Stimulated activated CD8-positive, alpha-beta memory T cell treated with anti-CD3 and anti-CD28 coated beads, Interleukin-2, amount 100 ng/mL, for 48 hours (primary cell): Measurements from ENCODE around the gene WRAP53.

Experiments
- DNase-seq, 2 donors: peaks; one replicate each; pipeline ENCODE4 v3.0.0-alpha.2; 2020; ENCODE audit warnings: low read depth in 2 of 2

WRAP53 gene

GRCh38 chr17:7709031-7709430 lies 20.8 kb downstream of the WRAP53 start:
- no peak for DNase-seq

- DNase-seq: no peak
These were observed 22.0 kb downstream of the WRAP53 start for GRCh38 chr17:7710301-7710700.

- no peak for DNase-seq
These were observed 22.9 kb downstream of the WRAP53 start for GRCh38 chr17:7711051-7711755.

- DNase-seq: no peak
These were observed 24.0 kb downstream of the WRAP53 start for GRCh38 chr17:7712111-7712771.

- no peak for DNase-seq
These were observed 25.5 kb downstream of the WRAP53 start for GRCh38 chr17:7713782-7714181.

GRCh38 chr17:7714721-7715594 lies 26.7 kb downstream of the WRAP53 start:
- DNase-seq: no peak

- no peak for DNase-seq
These were observed 27.9 kb downstream of the WRAP53 start for GRCh38 chr17:7715936-7716886.

- peak; percentile 56 to 62 for DNase-seq
These were observed 28.9 kb downstream of the WRAP53 start, which contains the start of gene DNAH2 for GRCh38 chr17:7716901-7717755. TSS of gene DNAH2 (plus strand) at chr17:7717744. CDS start at chr17:7719735, 1,991 bp downstream.

- no peak for DNase-seq
These were observed 29.6 kb downstream of the WRAP53 start for GRCh38 chr17:7717756-7718350.

- DNase-seq: no peak
These were observed 31.4 kb downstream of the WRAP53 start for GRCh38 chr17:7719661-7720060.

- no peak for DNase-seq
These were observed 31.8 kb downstream of the WRAP53 start for GRCh38 chr17:7720125-7720524.

GRCh38 chr17:7721612-7722011 lies 33.3 kb downstream of the WRAP53 start:
- DNase-seq: no peak

GRCh38 chr17:7727886-7728285 lies 39.6 kb downstream of the WRAP53 start:
- DNase-seq: no peak

- no peak for DNase-seq
These were observed 41.5 kb downstream of the WRAP53 start for GRCh38 chr17:7729816-7730215.

GRCh38 chr17:7732981-7733539 lies 44.8 kb downstream of the WRAP53 start:
- no peak for DNase-seq

GRCh38 chr17:7737601-7738000 lies 49.3 kb downstream of the WRAP53 start:
- DNase-seq: no peak

- no peak for DNase-seq
These were observed 51.5 kb downstream of the WRAP53 start for GRCh38 chr17:7739746-7740145.

- no peak for DNase-seq
These were observed 52.3 kb downstream of the WRAP53 start for GRCh38 chr17:7740481-7741001.

GRCh38 chr17:7742729-7743128 lies 54.5 kb downstream of the WRAP53 start:
- no peak for DNase-seq
